Loucy (cell line): ENCODE data around the gene PLP1.

Experiments used
- H2AFZ ChIP-seq: fragments of 200-600 bp; sonication (generic); 2 replicates; pipeline ENCODE4 v1.6.0; 2016; ENCODE audit warnings: antibody characterized with exemption, mild to moderate bottlenecking, low read length, moderate library complexity
- H3F3A ChIP-seq: fragments of 200-600 bp; 2 replicates; pipeline ENCODE4 v1.6.0; 2016; ENCODE audit warnings: antibody characterized with exemption, low read depth, mild to moderate bottlenecking
- H3K27me3 ChIP-seq: fragments of 200-600 bp; sonication (generic); 2 replicates; pipeline ENCODE4 v1.6.1; 2014; ENCODE audit warnings: low read length, mild to moderate bottlenecking; ENCODE audit not compliant: insufficient read depth, poor library complexity, severe bottlenecking
- H3K36me3 ChIP-seq: fragments of 200-600 bp; sonication (generic); 2 replicates; pipeline ENCODE4 v1.6.1; 2016; ENCODE audit warnings: low read length; ENCODE audit not compliant: insufficient read depth
- H3K4me1 ChIP-seq: fragments of 200-600 bp; sonication (generic); 2 replicates; pipeline ENCODE4 v1.5.1; 2014; ENCODE audit warnings: low read length, mild to moderate bottlenecking; ENCODE audit not compliant: insufficient read depth, poor library complexity, severe bottlenecking
- H3K4me2 ChIP-seq: fragments of 200-600 bp; sonication (generic); 2 replicates; pipeline ENCODE4 v1.6.0; 2014; ENCODE audit warnings: antibody characterized with exemption, low read length, low read depth, mild to moderate bottlenecking; ENCODE audit not compliant: poor library complexity, severe bottlenecking
- H3K4me3 ChIP-seq: fragments of 200-600 bp; sonication (generic); 2 replicates; pipeline ENCODE4 v1.5.1; 2014; ENCODE audit warnings: low read length, mild to moderate bottlenecking, mixed read lengths; ENCODE audit not compliant: poor library complexity, severe bottlenecking
- H3K79me2 ChIP-seq: fragments of 200-600 bp; sonication (generic); 2 replicates; pipeline ENCODE4 v1.6.1; 2014; ENCODE audit warnings: low read length; ENCODE audit not compliant: insufficient read depth
- H3K9ac ChIP-seq: fragments of 200-600 bp; sonication (generic); 2 replicates; pipeline ENCODE4 v1.6.0; 2014; ENCODE audit warnings: mild to moderate bottlenecking, low read depth, low read length, moderate library complexity; ENCODE audit not compliant: poor library complexity, severe bottlenecking
- H3K9me2 ChIP-seq: fragments of 200-600 bp; sonication (generic); replicated peaks from 2 replicates; pipeline ENCODE4 v1.6.1; 2016; ENCODE audit warnings: low read depth, low read length, mixed read lengths
- H3K9me3 ChIP-seq: fragments of 200-600 bp; sonication (generic); 2 replicates; pipeline ENCODE4 v1.6.1; 2014; ENCODE audit warnings: mild to moderate bottlenecking, antibody characterized with exemption, low read length, low read depth; ENCODE audit not compliant: insufficient read depth
- H4K20me1 ChIP-seq: fragments of 200-600 bp; sonication (generic); 2 replicates; pipeline ENCODE4 v1.6.0; 2014; ENCODE audit warnings: antibody characterized with exemption, low read length, mild to moderate bottlenecking; ENCODE audit not compliant: insufficient read depth, poor library complexity, severe bottlenecking
- EZH2phosphoT487 ChIP-seq: fragments of 200-600 bp; IDR thresholded peaks from 2 replicates; pipeline ENCODE4 v1.6.1; 2018; ENCODE audit warnings: antibody characterized with exemption, mild to moderate bottlenecking, moderate library complexity, borderline replicate concordance
- TF ChIP-seq, protein P1 (sequence below): fragments of 200-600 bp; sonication (generic); conservative IDR thresholded peaks from 2 replicates; pipeline ENCODE4 v1.5.1; 2014; ENCODE audit warnings: mild to moderate bottlenecking, antibody characterized with exemption, low read length

The PLP1 gene

GRCh38 chrX:103828529-103828928, 51.9 kb downstream of the PLP1 start:
- Histone ChIP-seq H2AFZ (no peak overlapping the region), H3K4me3 (no peak overlapping the region), H3K4me1 (peaks cover 6% of the 10 kb centered on the region), H3K9me3 (no peaks in the 10 kb centered on the region), H3K27me3 (no peaks in the 10 kb centered on the region), H3K4me2 (no peak overlapping the region), H3K79me2 (no peaks in the 10 kb centered on the region), H3F3A (no peaks in the 10 kb centered on the region), H4K20me1 (no peaks in the 10 kb centered on the region), H3K9ac (no peak overlapping the region), H3K9me2 (no peaks in the 10 kb centered on the region), H3K36me3 (no peaks in the 10 kb centered on the region)
- TF ChIP-seq, protein P1, sequence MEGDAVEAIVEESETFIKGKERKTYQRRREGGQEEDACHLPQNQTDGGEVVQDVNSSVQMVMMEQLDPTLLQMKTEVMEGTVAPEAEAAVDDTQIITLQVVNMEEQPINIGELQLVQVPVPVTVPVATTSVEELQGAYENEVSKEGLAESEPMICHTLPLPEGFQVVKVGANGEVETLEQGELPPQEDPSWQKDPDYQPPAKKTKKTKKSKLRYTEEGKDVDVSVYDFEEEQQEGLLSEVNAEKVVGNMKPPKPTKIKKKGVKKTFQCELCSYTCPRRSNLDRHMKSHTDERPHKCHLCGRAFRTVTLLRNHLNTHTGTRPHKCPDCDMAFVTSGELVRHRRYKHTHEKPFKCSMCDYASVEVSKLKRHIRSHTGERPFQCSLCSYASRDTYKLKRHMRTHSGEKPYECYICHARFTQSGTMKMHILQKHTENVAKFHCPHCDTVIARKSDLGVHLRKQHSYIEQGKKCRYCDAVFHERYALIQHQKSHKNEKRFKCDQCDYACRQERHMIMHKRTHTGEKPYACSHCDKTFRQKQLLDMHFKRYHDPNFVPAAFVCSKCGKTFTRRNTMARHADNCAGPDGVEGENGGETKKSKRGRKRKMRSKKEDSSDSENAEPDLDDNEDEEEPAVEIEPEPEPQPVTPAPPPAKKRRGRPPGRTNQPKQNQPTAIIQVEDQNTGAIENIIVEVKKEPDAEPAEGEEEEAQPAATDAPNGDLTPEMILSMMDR, result no peak
- no peak for TF ChIP-seq EZH2phosphoT487

GRCh38 chrX:103830848-103831247, 54.2 kb downstream of the PLP1 start:
- Histone ChIP-seq H2AFZ (no peak overlapping the region), H3K9me3 (no peaks in the 10 kb centered on the region), H3K27me3 (no peaks in the 10 kb centered on the region), H3K79me2 (no peaks in the 10 kb centered on the region), H3K4me2 (peak overlapping the region; percentile 79), H3K9me2 (no peaks in the 10 kb centered on the region), H3F3A (no peaks in the 10 kb centered on the region), H3K9ac (no peak overlapping the region), H3K4me3 (peak overlapping the region; percentile 80), H4K20me1 (no peaks in the 10 kb centered on the region), H3K36me3 (no peaks in the 10 kb centered on the region), H3K4me1 (no peaks in the 10 kb centered on the region)
- no peak for TF ChIP-seq EZH2phosphoT487
- TF ChIP-seq, protein P1, result no peak

DNA sequence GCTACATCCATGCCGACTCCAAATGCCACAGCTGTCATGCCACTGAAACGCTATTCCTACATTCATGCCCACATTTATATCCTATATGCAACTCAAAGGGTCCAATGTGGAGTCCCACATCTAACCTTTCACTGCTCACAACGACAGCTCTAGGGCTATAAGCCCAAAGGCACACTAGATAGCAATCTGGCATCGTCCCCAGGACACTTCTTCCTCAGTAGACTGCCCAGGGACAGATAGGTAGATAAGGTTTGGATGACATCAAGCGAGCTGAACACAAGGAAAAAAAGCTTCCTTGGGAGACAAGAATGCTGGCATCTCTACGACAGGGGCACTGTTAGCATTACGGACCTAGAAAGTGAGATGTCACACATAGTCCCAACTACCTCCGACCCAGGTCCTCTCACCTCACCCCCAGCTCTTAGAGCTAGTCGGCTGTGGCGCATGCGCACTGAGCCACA, 54.7 kb downstream of the PLP1 start:
- Histone ChIP-seq H3F3A (no peaks in the 10 kb centered on the region), H3K4me3 (peak overlapping the region; percentile 80), H3K4me1 (no peaks in the 10 kb centered on the region), H3K36me3 (no peaks in the 10 kb centered on the region), H3K79me2 (no peaks in the 10 kb centered on the region), H3K4me2 (peak overlapping the region; percentile 79), H3K9me2 (no peaks in the 10 kb centered on the region), H3K27me3 (no peaks in the 10 kb centered on the region), H3K9ac (peak overlapping the region; percentile 66), H4K20me1 (no peaks in the 10 kb centered on the region), H2AFZ (peak overlapping the region; percentile 92), H3K9me3 (no peaks in the 10 kb centered on the region)
- no peak for TF ChIP-seq EZH2phosphoT487
- TF ChIP-seq, protein P1, result no peak
